T-helper 2 cell treated with Interferon-gamma antibody and Interleukin-4, amounts not matched to agents 5 μg/mL and 100 μg/mL, for 36 hours (primary cell): ENCODE measurements around the gene SYNE1.
"Not testable (repeated sequence)": the region's sequence is repeated elsewhere in the genome, so short reads cannot be mapped to it uniquely, and the experiment has no call there.

Experiments used
- DNase-seq: peaks from one replicate; pipeline ENCODE4 v3.0.0; 2021; ENCODE audit warnings: low spot score
- H3K27ac Mint-ChIP-seq: one replicate; pipeline ENCODE4 v1.8.0; 2021; ENCODE audit warnings: mild to moderate bottlenecking, mixed read lengths
- H3K27me3 Mint-ChIP-seq: one replicate; pipeline ENCODE4 v1.8.0; 2021; ENCODE audit warnings: low read depth, mixed read lengths
- H3K36me3 Mint-ChIP-seq: one replicate; pipeline ENCODE4 v1.8.0; 2021; ENCODE audit warnings: low read depth, mixed read lengths
- H3K4me1 Mint-ChIP-seq: one replicate; pipeline ENCODE4 v1.8.0; 2021; ENCODE audit warnings: low read depth, mixed read lengths
- H3K4me3 Mint-ChIP-seq: one replicate; pipeline ENCODE4 v1.8.0; 2022; ENCODE audit warnings: mild to moderate bottlenecking, moderate library complexity, mixed read lengths
- H3K9me3 Mint-ChIP-seq: one replicate; pipeline ENCODE4 v1.8.0; 2021; ENCODE audit warnings: mixed read lengths

SYNE1 gene

GRCh38 chr6:152566103-152566875 lies 70.9 kb downstream of the SYNE1 start:
- no peaks in the 10 kb centered on the region for H3K9me3 Mint-ChIP-seq
- no peaks in the 10 kb centered on the region for H3K36me3 Mint-ChIP-seq
- DNase-seq, result no peak
- H3K4me1 Mint-ChIP-seq, result no peaks in the 10 kb centered on the region
- no peaks in the 10 kb centered on the region for H3K27me3 Mint-ChIP-seq
- H3K27ac Mint-ChIP-seq, result no peak overlapping the region
- no peak overlapping the region for H3K4me3 Mint-ChIP-seq

- Mint-ChIP-seq H3K4me1 (no peaks in the 10 kb centered on the region), H3K36me3 (no peaks in the 10 kb centered on the region), H3K9me3 (no peaks in the 10 kb centered on the region), H3K27ac (no peak overlapping the region), H3K27me3 (no peaks in the 10 kb centered on the region), H3K4me3 (no peak overlapping the region)
- DNase-seq, result no peak
Measured at GRCh38 chr6:152563177-152563576, 74.0 kb downstream of the SYNE1 start.

- not testable (repeated sequence) for H3K4me1 Mint-ChIP-seq, H3K27me3 Mint-ChIP-seq, DNase-seq, H3K27ac Mint-ChIP-seq, H3K36me3 Mint-ChIP-seq, H3K4me3 Mint-ChIP-seq, H3K9me3 Mint-ChIP-seq
Measured at GRCh38 chr6:152558798-152559197, 78.4 kb downstream of the SYNE1 start.

GRCh38 chr6:152557502-152557901 lies 79.7 kb downstream of the SYNE1 start:
- Mint-ChIP-seq H3K9me3 (no peaks in the 10 kb centered on the region), H3K27me3 (no peaks in the 10 kb centered on the region), H3K27ac (no peak overlapping the region), H3K4me3 (no peak overlapping the region), H3K4me1 (no peaks in the 10 kb centered on the region), H3K36me3 (no peaks in the 10 kb centered on the region)
- no peak for DNase-seq

GRCh38 chr6:152554851-152555250 lies 82.3 kb downstream of the SYNE1 start:
- Mint-ChIP-seq H3K27me3 (no peaks in the 10 kb centered on the region), H3K27ac (no peak overlapping the region), H3K9me3 (no peaks in the 10 kb centered on the region), H3K4me3 (no peak overlapping the region), H3K4me1 (no peaks in the 10 kb centered on the region), H3K36me3 (no peaks in the 10 kb centered on the region)
- no peak for DNase-seq

GRCh38 chr6:152552616-152553209 lies 84.4 kb downstream of the SYNE1 start:
- no peak for DNase-seq
- Mint-ChIP-seq H3K4me3 (no peak overlapping the region), H3K9me3 (no peaks in the 10 kb centered on the region), H3K27ac (no peak overlapping the region), H3K4me1 (no peaks in the 10 kb centered on the region), H3K36me3 (no peaks in the 10 kb centered on the region), H3K27me3 (no peaks in the 10 kb centered on the region)

GRCh38 chr6:152543519-152543918 lies 93.6 kb downstream of the SYNE1 start:
- Mint-ChIP-seq H3K9me3 (no peaks in the 10 kb centered on the region), H3K4me1 (no peaks in the 10 kb centered on the region), H3K27ac (no peak overlapping the region), H3K27me3 (no peaks in the 10 kb centered on the region), H3K4me3 (no peak overlapping the region), H3K36me3 (no peaks in the 10 kb centered on the region)
- no peak for DNase-seq

- H3K27ac Mint-ChIP-seq, result no peak overlapping the region
Measured at GRCh38 chr6:152540381-152540780, 96.8 kb downstream of the SYNE1 start.

GRCh38 chr6:152534541-152534940 lies 102.6 kb downstream of the SYNE1 start:
- H3K4me1 Mint-ChIP-seq, result no peaks in the 10 kb centered on the region
- no peak overlapping the region for H3K4me3 Mint-ChIP-seq
- no peak overlapping the region for H3K27ac Mint-ChIP-seq
- H3K27me3 Mint-ChIP-seq, result no peaks in the 10 kb centered on the region
- DNase-seq, result no peak
- no peaks in the 10 kb centered on the region for H3K9me3 Mint-ChIP-seq
- no peaks in the 10 kb centered on the region for H3K36me3 Mint-ChIP-seq

More at GRCh38 chr6:152540381-152540780, 96.8 kb downstream of the SYNE1 start:
- no peaks in the 10 kb centered on the region for H3K27me3 Mint-ChIP-seq
- no peak overlapping the region for H3K4me3 Mint-ChIP-seq
- DNase-seq, result no peak
- H3K36me3 Mint-ChIP-seq, result no peaks in the 10 kb centered on the region
- no peaks in the 10 kb centered on the region for H3K9me3 Mint-ChIP-seq
- H3K4me1 Mint-ChIP-seq, result no peaks in the 10 kb centered on the region

- Mint-ChIP-seq H3K4me3 (no peak overlapping the region), H3K9me3 (no peaks in the 10 kb centered on the region), H3K4me1 (no peaks in the 10 kb centered on the region), H3K36me3 (no peaks in the 10 kb centered on the region), H3K27ac (no peak overlapping the region), H3K27me3 (no peaks in the 10 kb centered on the region)
- no peak for DNase-seq
Measured at GRCh38 chr6:152532556-152533422, 104.4 kb downstream of the SYNE1 start.

- no peaks in the 10 kb centered on the region for H3K27me3 Mint-ChIP-seq
- no peak overlapping the region for H3K4me3 Mint-ChIP-seq
- no peak overlapping the region for H3K27ac Mint-ChIP-seq
- H3K4me1 Mint-ChIP-seq, result no peaks in the 10 kb centered on the region
- no peaks in the 10 kb centered on the region for H3K36me3 Mint-ChIP-seq
- H3K9me3 Mint-ChIP-seq, result no peaks in the 10 kb centered on the region
- DNase-seq, result no peak
Measured at GRCh38 chr6:152531659-152532058, 105.5 kb downstream of the SYNE1 start.

- no peaks in the 10 kb centered on the region for H3K36me3 Mint-ChIP-seq
- no peaks in the 10 kb centered on the region for H3K4me1 Mint-ChIP-seq
- DNase-seq, result no peak
- no peak overlapping the region for H3K4me3 Mint-ChIP-seq
- H3K27ac Mint-ChIP-seq, result no peak overlapping the region
- H3K9me3 Mint-ChIP-seq, result no peaks in the 10 kb centered on the region
- H3K27me3 Mint-ChIP-seq, result no peaks in the 10 kb centered on the region
Measured at GRCh38 chr6:152529369-152529768, 107.8 kb downstream of the SYNE1 start.

- H3K9me3 Mint-ChIP-seq, DNase-seq, H3K4me3 Mint-ChIP-seq, H3K27ac Mint-ChIP-seq, H3K27me3 Mint-ChIP-seq, H3K4me1 Mint-ChIP-seq, H3K36me3 Mint-ChIP-seq: not testable (repeated sequence)
Measured at GRCh38 chr6:152514120-152514519, 123.0 kb downstream of the SYNE1 start.

- no peak overlapping the region for H3K27ac Mint-ChIP-seq
- no peaks in the 10 kb centered on the region for H3K27me3 Mint-ChIP-seq
Measured at GRCh38 chr6:152509916-152510315, 127.2 kb downstream of the SYNE1 start.

More at GRCh38 chr6:152509916-152510315, 127.2 kb downstream of the SYNE1 start:
- no peaks in the 10 kb centered on the region for H3K9me3 Mint-ChIP-seq
- H3K36me3 Mint-ChIP-seq, result no peaks in the 10 kb centered on the region
- DNase-seq, result no peak
- no peak overlapping the region for H3K4me3 Mint-ChIP-seq
- no peaks in the 10 kb centered on the region for H3K4me1 Mint-ChIP-seq
